ENCODE data around the gene CNIH2. TPM values are rescaled to one million over a fixed set of nuclear protein-coding genes. Genes with fewer than 3 reads are reported as not detected.

CNIH2 gene
- total and polyA plus RNA-seq, 2 of the 8 experiments (the other 6 are each of a cell fraction or from before 2014, with no cell fraction given): 12.5 to 15.8 TPM

DNA sequence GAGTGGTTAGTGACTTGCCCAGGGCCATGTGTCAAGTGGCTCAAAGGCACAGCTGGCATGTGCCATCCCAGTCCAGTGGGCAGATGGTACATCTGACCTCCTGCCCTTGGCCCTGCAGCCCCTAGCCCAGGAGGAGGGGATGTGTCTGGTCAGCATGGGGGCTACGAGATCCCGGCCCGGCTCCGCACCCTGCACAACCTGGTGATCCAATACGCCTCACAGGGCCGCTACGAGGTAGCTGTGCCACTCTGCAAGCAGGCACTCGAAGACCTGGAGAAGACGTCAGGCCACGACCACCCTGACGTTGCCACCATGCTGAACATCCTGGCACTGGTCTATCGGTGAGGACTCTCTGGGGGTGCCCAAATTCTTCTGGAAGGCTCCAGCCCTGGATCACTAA, 15.3 kb upstream of the CNIH2 start:
- H3K79me2 ChIP-seq (ENCODE audit: control insufficient read depth in 1 of 2, insufficient read depth in 2 of 2, low read length in 2 of 2): peaks cover 0 to 5% of the 10 kb centered on the region in 2 experiments; a peak in 1 of 4 replicates
- H3K36me3 ChIP-seq (ENCODE audit: control insufficient read depth in 2 of 4, insufficient read depth in 4 of 4, low read length in 3 of 4): peaks cover 14 to 27% (median 20%) of the 10 kb centered on the region in 4 experiments; a peak in 7 of 8 replicates
- H3K56ac ChIP-seq (replicated peaks; ENCODE audit: insufficient read length, low read depth, low read length): no peak overlapping the region
- H3K23me2 ChIP-seq (ENCODE audit: low read depth, low read length): peaks cover 4% of the 10 kb centered on the region; the same call in 1 of the 2 replicates
- no peak overlapping the region for H4K8ac ChIP-seq (ENCODE audit: extremely low read depth, insufficient read depth, low read length)
- H3K9me3 ChIP-seq (ENCODE audit: insufficient read depth in 2 of 2, low read depth in 1 of 2, low read length in 1 of 2): no peaks in the 10 kb centered on the region
- H3K4me3 ChIP-seq (ENCODE audit: extremely low read depth in 1 of 4, insufficient read depth in 2 of 4, low read depth in 3 of 4, low read length in 4 of 4): no peak overlapping the region
- no peak overlapping the region for H2AFZ ChIP-seq (ENCODE audit: low read length)
- no peak overlapping the region for H3K18ac ChIP-seq (ENCODE audit: extremely low read depth, low read length)
- peaks cover 11 to 29% of the 10 kb centered on the region in 2 experiments for H4K20me1 ChIP-seq (replicated peaks in 1 of 2; ENCODE audit: control insufficient read depth in 1 of 2, insufficient read depth in 2 of 2, low read length in 2 of 2)
- no peak overlapping the region for H4K91ac ChIP-seq (replicated peaks; ENCODE audit: insufficient read length, low read length)
- no peak overlapping the region for H3K4ac ChIP-seq (replicated peaks; ENCODE audit: insufficient read length, low read depth, low read length)
- no peaks in the 10 kb centered on the region; the same call in 1 of the 2 replicates for H3K79me1 ChIP-seq (ENCODE audit: low read depth, low read length)
- no peak overlapping the region for H3K27ac ChIP-seq (ENCODE audit: low read depth, low read length)
- H3K23ac ChIP-seq (ENCODE audit: insufficient read length): no peak overlapping the region
- WGBS, 2 experiments (ENCODE audit: extremely low coverage in 1 of 2, insufficient coverage in 1 of 2, insufficient read length in 1 of 2, insufficient replicate concordance in 2 of 2, low coverage in 1 of 2, low lambda C conversion rate in 2 of 2, missing lambda C conversion rate in 1 of 2): 90% methylated on average over 12 of the region's 12 CpGs; no CpG with 5 or more reads in 1 of the 2 experiments
- H2BK5ac ChIP-seq (ENCODE audit: low read depth, low read length): no peak overlapping the region; the same call in 1 of the 2 replicates
- no peak for DNase-seq (ENCODE audit: low read depth in 1 of 2, low spot score in 2 of 2)
- H3K27me3 ChIP-seq (replicated peaks in 1 of 4; ENCODE audit: control insufficient read depth in 3 of 4, extremely low read depth in 1 of 4, insufficient read depth in 3 of 4, low read length in 3 of 4): no peaks in the 10 kb centered on the region
- peaks cover 0 to 5% (median 3%) of the 10 kb centered on the region in 4 experiments; a peak in 5 of 7 replicates for H3K4me1 ChIP-seq (replicated peaks in 1 of 4; ENCODE audit: control insufficient read depth in 3 of 4, insufficient read depth in 4 of 4, low read length in 3 of 4)
- no peak overlapping the region for H4K5ac ChIP-seq (ENCODE audit: insufficient read length, low read depth, low read length)
- POLR2A ChIA-PET (ENCODE audit: partially characterized antibody): interaction anchor here (1.2 to 2.5 kb wide), 4 partner anchors 9 to 22 kb away, joined by 4 to 7 read pairs (median 6); partner anchors contain the start of gene CNIH2
- no peak overlapping the region for H3K4me2 ChIP-seq (ENCODE audit: insufficient read depth in 1 of 2, low read depth in 2 of 2, low read length in 2 of 2)
- H2BK12ac ChIP-seq (ENCODE audit: low read depth, low read length): no peak overlapping the region
- H3K14ac ChIP-seq (ENCODE audit: insufficient read length): no peak overlapping the region
- CTCF ChIA-PET (ENCODE audit: partially characterized antibody): interaction anchor here (0.6 to 2.8 kb wide), 6 partner anchors 10 to 1203 kb away, joined by 3 to 7 read pairs (median 4); no protein-coding TSS in a partner anchor
- no peak overlapping the region for H2AK5ac ChIP-seq (ENCODE audit: low read depth, low read length)
- H2BK120ac ChIP-seq (replicated peaks; ENCODE audit: low read depth, low read length): no peak overlapping the region
- FAIRE-seq: no peak
- H2BK15ac ChIP-seq (ENCODE audit: low read length): no peak overlapping the region
- H2BK20ac ChIP-seq (ENCODE audit: low read length): no peak overlapping the region
- no peak overlapping the region for H3K9ac ChIP-seq (replicated peaks in 1 of 4; ENCODE audit: extremely low read depth in 1 of 4, low read depth in 3 of 4, low read length in 3 of 4)
- TF ChIP-seq TAF1 (IDR thresholded peaks at IDR 0.05; ENCODE audit: low read depth, low read length) (no peak), CBX8 (IDR thresholded peaks at IDR 0.05; ENCODE audit: borderline replicate concordance, low read depth, low read length) (no peak), CTBP2 (IDR thresholded peaks at IDR 0.05; ENCODE audit: borderline replicate concordance, insufficient read depth, insufficient read length, low read length) (no peak), CBX5 (IDR thresholded peaks at IDR 0.05; ENCODE audit: low read depth, low read length) (no peak), FOSL1 (IDR thresholded peaks at IDR 0.05; ENCODE audit: insufficient read depth, low read depth, low read length) (no peak), BRCA1 (IDR thresholded peaks at IDR 0.05; ENCODE audit: low read depth, low read length) (no peak), SP1 (IDR thresholded peaks at IDR 0.05; ENCODE audit: low read depth, low read length) (no peak), BCL11A (IDR thresholded peaks at IDR 0.05; ENCODE audit: low read depth in 2 of 2, low read length in 2 of 2) (no peak), POLR2AphosphoS5 (IDR thresholded peaks at IDR 0.05; ENCODE audit: low read depth, low read length) (no peak), SIX5 (IDR thresholded peaks at IDR 0.05; ENCODE audit: low read depth, low read length) (no peak), RFX5 (IDR thresholded peaks at IDR 0.05; ENCODE audit: borderline replicate concordance, low read depth, low read length) (no peak), CHD2 (IDR thresholded peaks at IDR 0.05; ENCODE audit: low read length) (no peak), SIRT6 (IDR thresholded peaks at IDR 0.05; ENCODE audit: low read length) (no peak)
- TF ChIP-seq, protein P1, sequence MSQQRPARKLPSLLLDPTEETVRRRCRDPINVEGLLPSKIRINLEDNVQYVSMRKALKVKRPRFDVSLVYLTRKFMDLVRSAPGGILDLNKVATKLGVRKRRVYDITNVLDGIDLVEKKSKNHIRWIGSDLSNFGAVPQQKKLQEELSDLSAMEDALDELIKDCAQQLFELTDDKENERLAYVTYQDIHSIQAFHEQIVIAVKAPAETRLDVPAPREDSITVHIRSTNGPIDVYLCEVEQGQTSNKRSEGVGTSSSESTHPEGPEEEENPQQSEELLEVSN (IDR thresholded peaks at IDR 0.05): no peak

All from H1 (cell line).